HUDEP-2 (cell line): ENCODE results near the gene EFHC1.

Source experiments
- DNase-seq, 76 experiments: peaks; one replicate each; lab custom pipeline; 2025; ENCODE audit not compliant: unreplicated experiment in 76 of 76; lab: John Stamatoyannopoulos, UW

EFHC1 gene

DNA sequence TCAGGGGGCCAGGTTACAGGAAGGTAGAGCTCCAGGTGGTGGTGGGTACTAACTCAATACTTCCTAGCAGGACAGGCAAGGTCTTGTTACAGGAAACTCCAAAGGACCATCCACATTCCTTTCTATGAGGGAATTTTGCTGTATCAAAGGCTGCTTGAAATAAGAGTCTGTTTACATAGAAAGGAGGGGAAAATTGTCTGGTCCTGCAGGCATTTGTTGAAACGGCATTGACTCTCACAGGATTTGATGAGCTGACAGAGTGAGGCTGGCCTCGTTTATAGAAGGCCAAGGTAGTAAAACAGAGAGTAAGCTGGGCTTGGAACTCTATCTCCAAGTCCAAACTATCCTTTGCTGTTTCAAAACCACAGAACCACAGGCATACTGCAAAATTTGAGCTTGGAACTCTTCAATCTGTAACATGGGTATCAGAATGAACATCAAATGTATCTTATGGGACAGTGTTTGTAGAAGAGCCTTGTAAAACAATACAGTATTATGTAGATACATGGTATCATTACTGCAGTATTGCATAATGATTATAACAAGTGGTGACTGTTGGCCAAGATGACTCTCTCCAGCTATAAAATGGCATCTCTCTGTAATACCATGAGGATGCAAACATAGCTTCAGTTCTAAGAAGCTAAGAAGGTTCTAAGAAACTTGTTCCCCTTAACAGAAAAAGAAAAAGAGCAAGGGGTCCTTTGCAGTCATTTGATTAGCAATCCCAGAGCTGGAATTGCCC lies 95.2 kb downstream of the EFHC1 start:
- no peak for DNase-seq

DNA sequence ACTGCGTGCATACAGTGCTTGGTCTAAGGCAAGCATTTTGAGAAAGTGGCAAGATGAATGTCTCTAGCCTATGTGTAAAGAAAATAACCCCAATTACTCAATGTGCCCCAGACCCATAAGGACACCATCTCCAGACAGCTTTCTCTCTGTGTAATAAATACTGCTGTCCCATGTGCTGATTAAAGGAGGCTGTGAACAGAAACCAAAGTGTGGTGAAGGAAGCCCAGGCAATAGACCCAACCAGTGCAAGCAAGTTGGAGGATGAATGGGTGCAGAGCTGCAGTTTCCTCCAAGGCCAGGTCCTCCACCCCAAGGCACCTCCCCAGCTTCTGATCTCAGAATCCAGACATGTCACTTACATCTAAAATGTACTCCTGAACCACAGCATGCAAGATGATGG lies 96.1 kb downstream of the EFHC1 start:
- DNase-seq, result no peak

DNA sequence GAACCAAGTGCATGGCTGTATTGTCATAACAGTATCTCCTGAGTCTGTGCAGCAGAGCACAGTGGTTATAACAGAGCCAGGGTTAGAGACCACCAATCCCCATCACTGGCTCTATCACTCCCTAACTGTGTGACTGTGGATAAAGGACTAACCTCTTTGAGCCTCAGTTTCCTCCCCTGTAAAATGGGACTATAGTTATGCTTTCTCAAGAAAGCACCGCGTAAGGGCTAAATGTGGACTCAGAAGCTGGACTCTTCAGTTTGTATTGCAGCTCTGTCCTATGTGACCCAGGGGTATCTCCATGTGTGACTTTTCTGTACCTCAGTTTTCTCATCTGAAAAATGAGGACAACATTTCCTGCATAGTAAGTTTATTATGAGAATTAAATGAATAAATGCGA lies 96.8 kb downstream of the EFHC1 start:
- DNase-seq, result no peak

DNA sequence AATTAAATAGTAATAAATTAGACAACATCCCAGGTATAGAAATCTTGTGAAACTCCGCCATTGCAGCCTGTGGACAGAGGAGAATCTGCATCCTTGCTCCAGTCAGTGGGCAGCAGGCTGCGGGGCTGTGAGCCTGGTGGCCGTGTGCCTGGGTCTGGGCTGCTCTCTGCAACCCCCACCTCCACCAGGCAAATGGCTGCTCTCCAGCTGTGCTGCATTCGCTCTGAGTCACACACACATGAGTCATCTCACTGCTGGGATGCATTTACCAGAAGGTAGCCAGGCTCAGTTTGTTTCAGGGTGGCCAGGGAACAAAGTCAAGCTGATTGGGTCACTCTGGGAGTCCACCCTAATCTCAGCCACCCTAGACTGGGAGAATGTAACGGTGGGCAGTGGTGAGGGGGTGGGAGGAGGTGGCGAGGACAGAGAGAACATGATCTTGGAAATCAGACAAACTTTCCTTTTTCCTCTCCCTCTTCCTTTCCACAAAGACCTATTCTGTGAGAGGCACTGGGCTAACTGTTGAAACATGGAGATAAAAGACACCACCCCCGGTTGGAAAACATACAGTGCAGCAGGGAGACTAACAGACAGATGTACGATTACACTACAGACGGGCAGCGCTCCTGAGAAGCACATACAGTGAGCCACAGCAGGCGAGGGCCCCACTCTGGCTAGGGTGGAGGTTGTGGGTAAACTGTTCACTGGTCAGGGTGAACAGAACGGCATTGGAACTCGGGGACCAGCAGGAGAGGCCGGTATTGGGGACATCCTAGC lies 97.5 kb downstream of the EFHC1 start:
- peak in 74 of 76 experiments; percentile 27 to 95 (median 80) for DNase-seq

DNA sequence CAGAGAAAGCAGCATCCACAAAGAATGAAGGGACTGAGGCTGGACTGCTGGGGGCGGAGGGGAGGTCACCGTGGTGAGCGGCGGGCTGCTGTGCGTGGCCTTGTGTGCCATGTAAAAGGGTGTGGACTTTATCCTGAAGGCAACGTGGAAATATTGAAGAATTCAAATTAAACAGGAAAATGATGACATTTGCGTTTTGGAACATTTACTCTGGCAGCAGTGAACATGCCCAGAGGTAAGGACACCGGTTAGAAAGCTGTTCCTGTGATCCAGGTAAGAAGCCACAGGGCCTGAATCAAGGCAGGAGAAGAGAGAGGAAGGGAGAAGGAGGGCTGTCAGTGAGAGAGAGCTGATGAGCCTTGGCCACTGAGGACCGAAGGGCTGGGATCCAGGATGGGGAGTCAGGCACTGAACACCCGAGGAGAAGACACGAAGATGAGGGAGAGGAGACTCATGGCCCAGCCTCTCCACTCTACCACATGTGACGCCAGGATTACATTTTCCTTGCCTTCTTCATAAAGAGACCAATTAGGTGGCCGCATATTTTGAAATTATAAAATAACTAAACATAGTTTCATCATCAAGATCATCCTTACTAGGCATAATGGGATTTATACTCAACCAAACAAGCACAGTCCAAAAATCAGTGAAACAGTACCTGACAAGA lies 98.3 kb downstream of the EFHC1 start:
- no peak for DNase-seq

DNA sequence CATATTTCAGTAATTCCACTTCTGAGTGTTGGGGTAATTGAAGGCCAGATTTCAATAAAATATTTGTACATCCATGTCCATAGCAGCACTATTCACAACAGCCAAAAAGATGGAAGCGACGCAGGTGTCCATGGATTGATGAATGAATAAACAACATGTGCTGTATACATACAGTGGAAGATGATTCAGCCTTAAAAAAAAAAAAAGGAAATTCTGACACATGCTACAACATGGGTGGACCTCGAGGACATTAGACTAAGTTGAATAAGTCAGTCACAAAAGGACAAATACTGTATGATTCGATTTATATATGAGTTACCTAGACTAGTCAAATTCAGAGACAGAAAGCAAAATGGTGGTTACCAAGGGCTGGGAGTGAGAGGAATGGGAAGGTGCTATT lies 99.5 kb downstream of the EFHC1 start:
- no peak for DNase-seq

DNA sequence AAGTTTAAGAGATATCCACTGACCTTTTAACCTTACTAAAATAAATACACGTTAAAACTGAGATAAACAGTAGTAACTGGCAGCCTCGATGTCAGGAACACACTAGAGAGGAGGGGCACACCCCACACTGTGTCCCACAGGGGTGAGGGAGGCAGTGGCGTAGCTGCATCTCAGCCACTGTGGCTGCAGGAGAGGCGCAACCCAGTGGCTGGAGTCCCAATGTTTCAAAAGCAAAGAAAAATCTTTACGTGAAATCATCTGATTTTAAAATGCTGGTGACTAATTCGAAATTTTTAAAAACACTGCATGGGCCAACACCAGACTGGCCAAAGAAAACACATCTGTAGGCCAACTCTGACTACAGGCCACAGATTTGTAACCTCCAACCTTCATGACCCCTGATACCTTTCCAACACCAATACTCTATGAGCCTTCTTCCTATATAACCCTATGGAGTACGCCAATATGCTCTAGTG lies 102.0 kb downstream of the EFHC1 start:
- peak in 1 of 76 experiments; percentile 7 for DNase-seq

DNA sequence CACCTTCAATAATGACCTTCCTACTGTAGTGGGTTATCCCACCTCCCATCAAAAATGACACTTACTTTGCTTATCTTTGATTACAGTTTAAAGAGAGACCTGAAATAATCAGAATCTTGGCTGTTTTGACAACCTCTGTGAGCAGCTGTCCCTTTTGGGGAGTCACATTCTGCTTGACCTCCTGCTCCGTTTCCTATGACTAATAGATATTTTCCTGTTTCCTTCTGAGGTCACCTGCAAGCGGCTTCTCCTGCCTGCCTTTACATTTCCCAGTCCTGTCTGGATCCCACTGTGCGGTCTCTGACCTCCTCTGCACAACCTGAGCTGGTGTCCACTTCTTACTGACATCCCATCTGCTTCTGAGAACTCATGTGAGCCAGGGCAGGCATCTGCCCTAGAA lies 102.5 kb downstream of the EFHC1 start:
- DNase-seq, result no peak

DNA sequence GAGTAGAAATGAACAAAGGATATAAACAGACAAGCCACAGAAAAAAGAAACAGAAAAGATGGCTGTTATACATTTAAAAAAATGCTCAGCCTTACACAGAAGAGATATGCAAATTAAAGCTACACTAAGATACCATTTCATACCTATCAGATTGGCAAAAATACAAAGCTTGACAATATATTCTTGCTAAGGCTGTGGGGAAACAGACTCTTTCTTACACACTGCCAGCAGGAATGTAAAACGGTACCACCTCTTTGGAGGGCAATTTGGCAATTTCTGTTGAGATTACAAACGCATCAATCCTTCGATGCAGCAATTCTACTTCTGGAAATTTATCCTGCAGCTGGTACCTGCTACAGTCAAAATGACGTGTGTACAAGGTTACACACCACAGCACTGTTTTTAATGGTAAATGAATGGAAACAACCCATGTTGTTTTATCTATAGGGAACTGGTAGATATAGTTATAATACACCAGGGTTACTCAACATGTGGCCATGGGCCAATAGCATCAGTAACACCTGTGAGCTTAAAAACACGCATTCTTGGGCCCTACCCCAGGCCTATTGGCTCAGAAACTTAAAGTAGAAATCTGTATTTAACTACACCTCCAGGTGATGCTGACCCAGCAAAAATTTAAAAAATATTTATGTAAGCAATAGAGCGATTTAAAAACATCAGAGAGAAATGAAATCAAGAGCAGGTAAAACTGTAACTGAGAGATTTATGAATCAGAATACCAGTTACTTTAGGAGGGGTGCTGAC lies 103.4 kb downstream of the EFHC1 start:
- no peak for DNase-seq

DNA sequence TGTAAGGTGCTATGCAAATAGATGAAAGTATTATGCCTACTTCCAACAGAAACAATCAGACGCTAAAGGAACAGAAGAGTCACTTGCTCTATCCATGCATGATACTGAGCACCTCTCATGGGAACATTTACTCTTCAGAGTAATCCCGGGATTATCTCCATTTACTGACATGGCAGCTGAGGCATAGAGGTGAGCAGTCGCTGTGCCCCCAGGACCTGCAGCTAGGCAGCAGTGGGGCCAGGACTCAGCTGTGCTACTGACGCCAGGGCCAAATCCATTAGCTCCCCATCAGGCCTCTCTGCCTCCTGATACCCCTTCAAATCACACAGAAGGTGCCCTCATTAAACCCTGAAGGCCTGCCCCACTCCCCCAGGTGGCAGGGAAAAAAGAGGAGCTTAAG lies 104.8 kb downstream of the EFHC1 start:
- DNase-seq, result no peak

DNA sequence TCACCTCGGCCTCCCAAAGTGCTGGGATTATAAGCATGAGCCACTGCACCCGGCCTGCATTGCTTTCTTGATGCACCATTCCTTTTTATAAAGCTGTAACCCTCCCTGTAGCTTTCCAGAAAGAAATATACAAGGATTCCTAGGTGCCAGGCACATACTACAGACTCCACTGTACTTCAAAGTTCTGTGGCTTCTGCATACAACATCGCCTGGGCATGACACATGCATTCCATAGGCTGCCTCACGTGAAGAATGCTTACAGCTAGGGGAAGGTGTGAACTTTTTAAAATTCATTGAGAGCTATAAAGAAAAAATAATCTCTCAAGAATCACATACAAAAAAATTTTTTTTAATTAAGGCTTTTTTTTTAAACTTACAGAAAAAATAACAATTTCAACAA lies 106.5 kb downstream of the EFHC1 start:
- no peak for DNase-seq

DNA sequence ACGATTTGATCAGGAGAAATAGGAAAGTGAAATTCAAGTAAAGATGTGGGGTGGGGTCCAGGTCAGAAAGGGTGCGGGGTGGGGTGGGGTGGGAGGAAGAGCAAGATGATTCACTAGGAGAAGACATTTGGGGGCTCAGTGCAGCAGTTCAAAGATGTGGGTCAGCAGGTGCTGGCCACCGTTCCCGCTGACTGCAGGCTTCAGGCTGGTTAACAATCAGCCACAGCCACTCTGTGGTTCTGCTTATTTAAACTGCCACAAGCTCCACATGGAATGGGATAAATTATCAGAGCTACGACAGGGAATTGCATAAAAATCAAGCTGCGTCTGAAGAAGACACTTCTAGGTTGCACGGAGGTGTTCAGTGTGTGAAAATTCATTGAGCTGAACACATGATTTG lies 107.3 kb downstream of the EFHC1 start:
- DNase-seq, result no peak

DNA sequence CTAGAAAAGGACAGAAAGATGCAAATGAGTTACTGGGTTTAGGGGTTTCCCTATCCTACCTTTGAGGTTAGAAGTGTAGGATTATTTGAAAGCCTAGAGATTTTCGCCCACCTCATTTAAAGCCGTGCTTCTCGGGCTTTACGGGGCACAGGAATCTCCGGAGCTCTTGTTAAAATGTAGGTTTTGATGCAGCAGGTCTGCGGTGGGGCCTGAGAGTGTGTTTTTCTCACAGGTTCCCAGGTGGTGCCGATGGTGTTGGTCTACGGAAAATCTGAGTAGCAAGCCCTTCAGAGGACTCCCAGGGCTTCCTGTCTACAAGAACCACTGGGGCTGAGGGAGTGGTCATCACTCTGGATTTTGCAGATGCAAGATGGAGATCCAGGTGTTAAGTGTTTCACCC lies 109.2 kb downstream of the EFHC1 start:
- no peak for DNase-seq

DNA sequence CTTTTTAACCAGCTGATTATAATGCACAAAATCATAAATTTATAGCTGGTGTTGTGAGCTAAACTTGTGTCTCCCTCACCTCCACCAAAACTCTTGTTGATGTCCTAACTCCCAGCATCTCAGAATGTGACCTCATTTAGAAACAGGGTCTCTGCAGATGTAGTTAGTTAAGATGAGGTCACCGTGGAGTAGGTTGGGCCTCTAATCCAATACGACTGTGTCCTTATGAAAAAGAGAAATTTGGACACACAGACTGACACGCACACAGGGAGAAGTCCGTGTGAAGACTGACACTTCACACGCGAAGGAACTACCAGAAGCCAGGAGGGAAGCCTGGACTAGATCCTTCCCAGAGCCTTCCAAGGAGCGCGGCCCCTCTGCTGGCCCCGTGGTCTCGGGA lies 110.2 kb downstream of the EFHC1 start:
- DNase-seq, result no peak

DNA sequence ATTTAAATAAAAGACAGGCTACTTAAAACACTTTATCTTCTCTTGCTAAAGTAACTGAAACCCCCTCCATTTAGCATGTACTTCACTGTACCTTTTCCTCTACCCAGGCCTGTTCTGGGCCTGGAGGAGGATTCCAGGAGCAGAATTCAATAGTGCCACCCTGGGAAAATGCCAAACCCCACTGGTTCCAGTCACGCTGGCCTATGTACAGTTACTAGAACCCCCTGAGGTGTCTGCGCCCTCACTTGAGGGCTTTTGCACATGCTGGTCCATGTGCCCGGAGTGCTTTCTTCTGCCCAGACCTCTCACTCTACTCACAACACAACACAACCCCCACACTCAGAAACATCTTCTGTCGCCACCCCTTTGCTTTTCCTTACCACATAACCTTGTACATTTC lies 111.3 kb downstream of the EFHC1 start:
- DNase-seq, result no peak

DNA sequence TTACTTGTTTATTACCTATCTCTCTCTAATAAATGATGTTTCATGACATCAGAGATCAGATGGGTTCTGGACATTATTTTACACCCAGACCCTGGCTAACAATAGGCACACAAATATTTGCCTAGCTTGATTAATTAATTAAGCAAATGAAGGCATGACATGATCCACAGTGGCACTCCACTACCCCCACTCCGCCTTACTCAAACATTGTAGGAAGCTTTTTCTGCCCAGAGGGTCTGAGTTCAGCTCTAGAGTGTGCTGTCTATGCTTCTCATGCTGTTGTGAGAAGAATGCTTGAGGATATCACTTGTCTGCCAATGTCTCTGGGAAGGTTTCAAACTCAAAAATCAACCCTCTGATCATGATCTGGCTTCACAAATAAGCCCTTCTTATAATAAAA lies 111.7 kb downstream of the EFHC1 start:
- no peak for DNase-seq

DNA sequence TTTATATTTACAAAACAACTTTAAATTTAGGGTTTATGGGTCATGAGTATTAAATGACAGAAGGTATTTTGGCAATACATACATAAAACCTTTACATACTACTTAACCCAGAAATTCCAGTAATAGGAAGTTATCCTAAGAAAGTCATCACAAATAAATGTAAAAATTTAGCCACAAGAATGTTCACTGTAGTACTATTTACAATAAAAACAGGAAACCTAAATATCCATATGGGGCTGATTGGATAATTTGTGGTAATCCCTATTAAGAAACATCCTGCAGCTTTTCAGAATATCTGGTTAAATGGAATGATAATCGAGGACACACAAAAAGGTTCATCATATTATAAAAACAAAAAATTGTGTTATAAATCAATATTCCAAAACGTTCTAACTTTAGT lies 112.3 kb downstream of the EFHC1 start:
- no peak for DNase-seq

DNA sequence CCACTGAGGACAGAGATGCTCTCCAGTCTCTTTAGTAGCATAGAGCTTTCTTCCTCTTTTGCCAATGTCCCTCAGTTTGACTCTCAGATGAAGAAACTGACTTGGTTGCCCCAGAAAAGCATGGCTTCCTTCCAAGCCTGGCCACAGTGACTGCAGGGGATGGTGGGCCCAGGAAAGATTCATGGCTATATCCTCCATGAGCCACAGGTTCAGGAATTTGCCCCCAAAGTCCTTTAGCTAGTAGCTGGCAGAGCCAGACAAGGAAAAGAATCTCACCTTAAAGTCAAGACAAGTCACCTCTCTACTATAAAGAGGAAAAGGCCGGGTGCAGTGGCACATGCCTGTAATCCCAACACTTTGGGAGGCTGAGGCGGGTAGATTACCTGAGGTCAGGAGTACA lies 113.3 kb downstream of the EFHC1 start:
- DNase-seq, result no peak

DNA sequence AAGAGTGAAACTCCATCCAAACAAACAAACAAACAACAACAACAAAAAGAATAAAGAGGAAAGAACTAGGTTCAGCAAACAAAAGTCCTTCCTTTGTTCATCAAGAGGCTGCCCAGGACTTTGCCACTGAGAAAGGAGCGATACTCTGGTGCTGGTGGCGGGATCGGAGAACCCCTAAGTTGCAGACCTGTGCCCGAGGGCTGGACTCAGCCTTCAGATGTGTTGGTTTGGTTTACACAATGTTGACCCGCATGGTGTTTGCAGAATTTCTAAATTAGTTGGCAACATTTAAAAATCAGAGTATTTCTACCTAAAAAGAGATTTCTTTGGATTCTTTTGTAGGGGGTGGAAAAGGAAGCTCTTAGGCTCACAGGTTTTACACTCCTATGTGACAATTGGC lies 114.2 kb downstream of the EFHC1 start:
- DNase-seq, result no peak

DNA sequence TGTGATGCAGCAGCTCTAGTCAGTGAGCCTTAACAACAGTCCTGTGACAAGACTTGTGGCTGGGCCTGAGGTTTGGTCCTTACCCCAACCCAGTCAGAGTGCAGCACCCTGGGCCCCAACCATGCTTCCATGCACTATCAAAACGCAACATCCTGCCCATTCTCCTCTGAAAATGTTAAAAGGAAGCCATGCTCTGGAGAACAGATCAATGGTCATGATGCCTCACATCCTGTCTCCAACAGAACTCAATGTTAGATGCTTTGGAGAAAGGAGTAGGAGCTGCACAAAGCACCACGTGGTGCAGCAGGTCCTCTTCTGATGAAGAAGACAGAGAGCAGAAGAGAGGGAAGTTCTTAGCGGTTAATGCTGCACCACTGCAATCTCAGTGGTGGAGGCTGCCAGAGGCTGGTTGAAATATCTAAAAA lies 114.8 kb downstream of the EFHC1 start:
- no peak for DNase-seq
